GM15510 (cell line): ENCODE results near the gene ARHGAP20.

Experiments
- POLR2A ChIP-seq: IDR thresholded peaks from 3 replicates; pipeline ENCODE4 v1.6.1; 2011; ENCODE audit warnings: borderline replicate concordance; ENCODE audit not compliant: insufficient read length; ENCODE audit errors: extremely low read depth

The ARHGAP20 gene

GRCh38 chr11:110735455-110736170, 23.4 kb upstream of the ARHGAP20 start:
- TF ChIP-seq POLR2A = no peak

GRCh38 chr11:110734790-110735189, 22.6 kb upstream of the ARHGAP20 start:
- TF ChIP-seq POLR2A = no peak

GRCh38 chr11:110730773-110731172, 18.5 kb upstream of the ARHGAP20 start:
- TF ChIP-seq POLR2A = no peak

- TF ChIP-seq POLR2A = no peak
These were observed 16.6 kb upstream of the ARHGAP20 start for GRCh38 chr11:110728883-110729282.

- no peak for TF ChIP-seq POLR2A
These were observed 16.2 kb upstream of the ARHGAP20 start for GRCh38 chr11:110728476-110728875.

GRCh38 chr11:110724358-110724757, 12.1 kb upstream of the ARHGAP20 start:
- no peak for TF ChIP-seq POLR2A

- no peak for TF ChIP-seq POLR2A
These were observed 8.4 kb upstream of the ARHGAP20 start for GRCh38 chr11:110720431-110721275.

GRCh38 chr11:110716361-110716760, 4.1 kb upstream of the ARHGAP20 start:
- no peak for TF ChIP-seq POLR2A

GRCh38 chr11:110715541-110715940, 3.3 kb upstream of the ARHGAP20 start:
- TF ChIP-seq POLR2A = no peak

- no peak for TF ChIP-seq POLR2A
These were observed 1.2 kb upstream of the ARHGAP20 start for GRCh38 chr11:110713449-110713776.

- no peak for TF ChIP-seq POLR2A
These were observed 617 bp upstream of the ARHGAP20 start for GRCh38 chr11:110712659-110713448.

- TF ChIP-seq POLR2A = no peak
These were observed 825 bp downstream of the ARHGAP20 start for GRCh38 chr11:110711448-110711775.

- no peak for TF ChIP-seq POLR2A
These were observed 1.4 kb downstream of the ARHGAP20 start for GRCh38 chr11:110710628-110711381.

- no peak for TF ChIP-seq POLR2A
These were observed 7.9 kb downstream of the ARHGAP20 start for GRCh38 chr11:110704210-110704864.
